ENCODE results near the gene TRPV6.

GRCh38 chr7:142870147-142870559 lies 15.4 kb downstream of the TRPV6 start:
- TF ChIP-seq, protein P1, sequence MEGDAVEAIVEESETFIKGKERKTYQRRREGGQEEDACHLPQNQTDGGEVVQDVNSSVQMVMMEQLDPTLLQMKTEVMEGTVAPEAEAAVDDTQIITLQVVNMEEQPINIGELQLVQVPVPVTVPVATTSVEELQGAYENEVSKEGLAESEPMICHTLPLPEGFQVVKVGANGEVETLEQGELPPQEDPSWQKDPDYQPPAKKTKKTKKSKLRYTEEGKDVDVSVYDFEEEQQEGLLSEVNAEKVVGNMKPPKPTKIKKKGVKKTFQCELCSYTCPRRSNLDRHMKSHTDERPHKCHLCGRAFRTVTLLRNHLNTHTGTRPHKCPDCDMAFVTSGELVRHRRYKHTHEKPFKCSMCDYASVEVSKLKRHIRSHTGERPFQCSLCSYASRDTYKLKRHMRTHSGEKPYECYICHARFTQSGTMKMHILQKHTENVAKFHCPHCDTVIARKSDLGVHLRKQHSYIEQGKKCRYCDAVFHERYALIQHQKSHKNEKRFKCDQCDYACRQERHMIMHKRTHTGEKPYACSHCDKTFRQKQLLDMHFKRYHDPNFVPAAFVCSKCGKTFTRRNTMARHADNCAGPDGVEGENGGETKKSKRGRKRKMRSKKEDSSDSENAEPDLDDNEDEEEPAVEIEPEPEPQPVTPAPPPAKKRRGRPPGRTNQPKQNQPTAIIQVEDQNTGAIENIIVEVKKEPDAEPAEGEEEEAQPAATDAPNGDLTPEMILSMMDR (IDR thresholded peaks at IDR 0.05), result no peak
- no peak for TF ChIP-seq POLR2A (IDR thresholded peaks at IDR 0.05)
